Stimulated activated CD4-positive, alpha-beta T cell treated with anti-CD3 and anti-CD28 coated beads, Interleukin-12 subunit alpha, Interleukin-12 subunit beta, amount 100 ng/mL, for 48 hours (primary cell): ENCODE results near the gene RNF215.
"Not testable (repeated sequence)": the region's sequence is repeated elsewhere in the genome, so short reads cannot be mapped to it uniquely, and the experiment has no call there.

ENCODE experiments used
- DNase-seq, 3 donors: peaks; one replicate each; pipeline ENCODE4 v3.0.0-alpha.2; 2020; ENCODE audit warnings: low read depth in 2 of 3, low spot score in 1 of 3

RNF215 gene

GRCh38 chr22:30421695-30422480, 34.7 kb upstream of the RNF215 start:
- no peak for DNase-seq

- no peak for DNase-seq
Observed at GRCh38 chr22:30420347-30421125, 33.3 kb upstream of the RNF215 start.

- no peak for DNase-seq
Observed at GRCh38 chr22:30416837-30417236, 29.6 kb upstream of the RNF215 start.

GRCh38 chr22:30416403-30416802, 29.2 kb upstream of the RNF215 start:
- no peak for DNase-seq

- no peak for DNase-seq
Observed at GRCh38 chr22:30414525-30415047, 27.4 kb upstream of the RNF215 start.

- DNase-seq: no peak
Observed at GRCh38 chr22:30413745-30414524, 26.7 kb upstream of the RNF215 start.

GRCh38 chr22:30413001-30413400, 25.8 kb upstream of the RNF215 start:
- DNase-seq: no peak

GRCh38 chr22:30411780-30412179, 24.6 kb upstream of the RNF215 start:
- no peak for DNase-seq

- no peak for DNase-seq
Observed at GRCh38 chr22:30408388-30409102, 21.3 kb upstream of the RNF215 start.

GRCh38 chr22:30406400-30406799, 19.2 kb upstream of the RNF215 start:
- no peak for DNase-seq

- no peak for DNase-seq
Observed at GRCh38 chr22:30405731-30406130, 18.5 kb upstream of the RNF215 start.

GRCh38 chr22:30404307-30404706, 17.1 kb upstream of the RNF215 start:
- DNase-seq: no peak

GRCh38 chr22:30402766-30403104, 15.5 kb upstream of the RNF215 start:
- DNase-seq: not testable (repeated sequence)

- no peak for DNase-seq
Observed at GRCh38 chr22:30402028-30402765, 15.0 kb upstream of the RNF215 start.

GRCh38 chr22:30401024-30401423, 13.8 kb upstream of the RNF215 start:
- DNase-seq: not testable (repeated sequence)

- no peak for DNase-seq
Observed at GRCh38 chr22:30400159-30400558, 12.9 kb upstream of the RNF215 start.

- no peak for DNase-seq
Observed at GRCh38 chr22:30399718-30400117, 12.5 kb upstream of the RNF215 start.

- no peak for DNase-seq
Observed at GRCh38 chr22:30398685-30399680, 11.8 kb upstream of the RNF215 start.
